GM21360 (cell line): ENCODE measurements around the gene RTP2.

Experiments
- ATAC-seq: cut with Tn5 transposase; IDR thresholded peaks from one replicate; pipeline ENCODE4 v1.9.1; 2021; ENCODE audit warnings: mild to moderate bottlenecking, moderate library complexity; ENCODE audit not compliant: unreplicated experiment

RTP2 gene

DNA sequence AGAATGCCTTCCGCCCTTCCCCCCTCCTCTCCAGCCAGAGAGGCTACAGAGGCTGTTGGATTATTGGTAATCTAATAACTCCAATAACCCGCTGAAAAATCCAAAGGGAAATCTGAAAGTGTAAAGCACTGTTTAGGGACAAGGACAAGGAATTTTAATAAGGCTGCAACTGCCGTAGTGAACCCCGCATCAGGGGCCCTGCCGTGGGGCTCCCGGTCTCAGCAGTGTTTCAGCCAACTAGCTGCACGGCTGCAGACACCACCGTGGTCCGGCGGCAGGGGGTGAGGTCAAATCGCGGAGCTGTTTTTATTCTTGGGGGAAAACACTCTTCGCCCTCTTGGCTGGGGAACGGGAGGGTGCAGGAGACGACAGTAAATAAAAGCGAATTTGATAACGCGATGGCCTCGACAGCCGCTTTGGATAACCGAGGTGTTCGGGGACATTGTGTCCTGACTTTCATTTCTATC lies 36.8 kb upstream of the RTP2 start:
- no peak for ATAC-seq

- no peak for ATAC-seq
These were observed 36.2 kb upstream of the RTP2 start for GRCh38 chr3:187738331-187739093.

DNA sequence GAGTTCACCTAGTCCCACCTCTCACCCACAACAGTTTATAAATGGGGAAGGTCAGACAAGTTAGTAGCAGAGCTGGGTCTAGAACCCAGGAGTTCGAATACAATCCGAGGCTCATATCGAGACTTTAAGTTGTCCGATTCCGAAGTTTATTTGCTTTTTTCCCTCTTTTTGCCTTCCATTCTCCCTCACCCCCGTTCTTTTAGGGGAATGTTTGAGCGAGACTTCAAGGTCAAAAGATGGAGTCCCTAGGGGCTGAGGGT lies 35.6 kb upstream of the RTP2 start:
- ATAC-seq: no peak

- ATAC-seq: no peak
These were observed 35.2 kb upstream of the RTP2 start for GRCh38 chr3:187737368-187738070.

- no peak for ATAC-seq
These were observed 34.6 kb upstream of the RTP2 start for GRCh38 chr3:187737006-187737367.

GRCh38 chr3:187736418-187736871 lies 34.1 kb upstream of the RTP2 start:
- ATAC-seq: no peak

DNA sequence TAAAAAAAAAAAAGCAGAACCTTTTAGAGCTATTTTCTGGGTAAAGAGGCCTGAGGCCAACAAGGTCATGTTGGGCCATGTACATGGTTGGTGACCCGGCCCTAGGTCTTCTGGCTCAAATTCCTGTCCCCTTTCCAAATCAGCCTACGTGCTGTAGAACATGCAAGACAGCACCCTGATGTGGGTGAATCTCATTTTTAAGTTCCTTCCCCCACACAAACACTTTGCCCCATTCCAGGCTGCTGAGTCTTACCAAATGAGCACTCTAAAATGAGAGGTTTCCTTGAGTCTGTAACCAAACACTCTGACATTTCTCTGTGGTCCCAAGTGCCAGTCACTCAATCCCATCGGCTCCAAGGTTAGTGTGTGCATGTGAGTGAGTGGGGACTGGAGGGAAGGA lies 33.5 kb upstream of the RTP2 start:
- no peak for ATAC-seq

- no peak for ATAC-seq
These were observed 33.0 kb upstream of the RTP2 start for GRCh38 chr3:187735383-187735782.

DNA sequence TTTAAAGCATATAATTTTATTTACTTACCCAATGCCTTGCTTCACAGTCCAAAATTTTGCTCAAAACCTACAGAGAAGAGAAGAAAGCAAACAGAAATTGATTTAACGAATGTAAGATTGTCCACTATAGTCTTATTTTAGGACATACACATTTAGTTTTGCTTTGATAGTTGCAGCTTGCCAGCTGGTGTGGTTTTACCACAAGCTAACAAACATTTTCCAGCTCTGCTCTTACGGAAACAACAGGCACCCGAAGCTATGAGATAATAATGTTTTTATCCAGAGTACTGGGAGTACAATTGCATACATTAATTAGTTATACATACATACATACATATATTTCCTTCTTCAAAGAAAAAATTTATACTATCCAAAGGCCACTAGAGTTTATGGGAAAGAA lies 32.5 kb upstream of the RTP2 start:
- no peak for ATAC-seq

DNA sequence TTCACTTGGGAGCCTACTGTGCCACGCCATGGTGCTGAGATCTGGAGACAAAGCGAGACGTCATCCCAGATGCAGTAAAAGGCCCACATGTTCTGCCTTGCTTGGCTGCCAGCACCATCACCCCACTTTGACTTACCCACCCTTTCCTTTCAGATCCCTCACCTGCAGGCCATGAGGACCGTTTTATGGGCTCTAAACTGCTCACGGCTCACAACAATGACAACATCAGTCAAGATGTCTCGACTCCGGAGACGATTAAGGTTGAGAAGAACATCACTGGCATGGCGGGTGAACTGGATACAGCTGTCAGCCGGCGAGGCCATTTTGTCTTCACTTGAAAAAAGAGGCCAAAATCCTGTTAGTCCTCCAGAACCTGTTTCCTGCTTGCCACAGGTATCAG lies 31.0 kb upstream of the RTP2 start:
- ATAC-seq: no peak

GRCh38 chr3:187729598-187729997 lies 27.2 kb upstream of the RTP2 start:
- ATAC-seq: no peak

DNA sequence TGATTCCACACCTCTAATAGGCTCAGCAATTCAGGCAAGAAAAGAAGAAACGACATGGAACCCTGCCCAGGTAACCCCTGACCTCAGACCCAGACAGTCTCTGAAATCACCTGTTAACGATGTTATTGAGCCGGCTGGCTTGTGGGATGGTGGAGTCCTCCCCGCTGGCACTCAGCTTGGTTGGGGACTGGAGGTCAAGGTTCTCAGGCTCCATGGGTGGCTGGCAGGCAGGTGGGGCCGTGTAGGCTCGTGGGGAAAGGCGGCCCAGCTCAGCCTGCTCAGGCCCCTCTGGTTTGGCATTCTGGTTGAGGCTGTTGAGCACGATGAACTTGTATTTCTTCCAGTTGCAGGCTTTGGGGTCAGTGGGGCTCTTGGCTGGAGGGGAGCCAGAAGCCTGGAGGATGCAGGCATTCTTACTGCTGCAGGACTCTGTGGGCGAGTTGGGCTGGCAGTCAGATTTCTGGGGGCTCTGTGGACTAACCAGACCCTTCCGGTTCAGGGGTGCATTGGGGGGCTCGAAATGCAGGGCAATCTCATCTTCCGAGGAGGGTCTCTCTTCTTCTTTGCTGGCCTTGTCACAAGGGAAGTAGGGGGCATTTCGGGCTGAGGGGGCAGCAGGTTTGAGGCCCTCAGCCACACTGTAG lies 26.7 kb upstream of the RTP2 start:
- ATAC-seq: no peak

DNA sequence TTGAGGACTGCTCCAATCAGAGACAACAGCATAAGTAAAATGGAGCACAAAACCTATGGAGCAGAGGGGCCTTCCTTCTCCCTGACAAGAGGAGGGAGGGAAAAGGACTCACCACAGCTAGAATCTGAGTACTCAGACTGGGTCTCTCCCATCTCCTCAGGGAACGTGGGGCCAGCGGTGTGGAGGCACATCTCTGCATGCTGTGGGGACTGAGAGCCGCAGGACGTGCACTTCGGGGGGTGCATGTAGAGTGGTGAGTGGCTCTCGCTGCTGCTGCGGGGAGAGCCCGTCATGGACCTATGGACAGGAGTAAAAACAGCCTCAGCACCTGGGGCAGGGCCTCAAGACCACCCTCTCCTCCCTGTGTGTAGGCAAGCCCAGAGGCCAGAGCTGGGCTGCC lies 25.9 kb upstream of the RTP2 start:
- no peak for ATAC-seq

DNA sequence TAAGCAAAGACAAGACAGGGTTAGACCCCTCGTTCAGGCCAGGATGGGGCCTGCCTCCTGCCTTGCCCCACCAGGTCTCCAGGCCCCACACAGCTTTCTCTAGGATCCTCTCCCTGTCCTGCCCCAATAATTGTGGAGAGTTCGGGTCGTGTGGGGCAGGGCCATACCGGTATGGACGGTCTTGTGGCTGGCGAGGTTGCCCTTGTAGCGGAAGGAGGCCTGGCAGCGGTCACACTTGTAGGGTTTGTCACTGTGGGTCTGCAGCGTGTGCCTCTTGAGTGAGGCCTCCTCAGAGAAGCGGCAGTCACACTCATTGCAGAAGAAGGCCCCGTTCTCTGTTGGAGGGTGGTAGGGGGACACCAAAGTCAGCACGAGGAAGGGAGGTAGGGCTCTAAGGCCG lies 24.2 kb upstream of the RTP2 start:
- no peak for ATAC-seq

GRCh38 chr3:187725653-187726370 lies 23.5 kb upstream of the RTP2 start:
- no peak for ATAC-seq

DNA sequence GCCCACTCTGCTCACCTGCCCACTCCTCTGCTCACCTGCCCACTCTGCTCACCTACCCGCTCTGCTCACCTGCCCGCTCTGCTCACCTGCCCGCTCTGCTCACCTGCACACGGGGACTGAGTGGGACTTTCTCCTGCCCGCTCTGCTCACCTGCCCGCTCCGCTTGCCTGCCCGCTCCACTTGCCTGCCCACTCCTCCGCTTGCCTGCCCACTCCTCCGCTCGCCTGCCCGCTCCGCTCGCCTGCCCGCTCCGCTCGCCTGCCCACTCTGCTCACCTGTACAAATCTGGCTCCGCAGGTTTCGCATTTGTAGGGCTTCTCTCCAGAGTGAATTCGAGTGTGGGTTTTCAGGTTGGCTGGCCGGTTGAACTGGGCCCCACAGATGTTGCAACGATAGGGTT lies 22.9 kb upstream of the RTP2 start:
- ATAC-seq: no peak

GRCh38 chr3:187722206-187722612 lies 19.9 kb upstream of the RTP2 start:
- ATAC-seq: no peak

- no peak for ATAC-seq
These were observed 18.7 kb upstream of the RTP2 start for GRCh38 chr3:187721055-187721454.

GRCh38 chr3:187720337-187720670 lies 17.9 kb upstream of the RTP2 start:
- no peak for ATAC-seq

DNA sequence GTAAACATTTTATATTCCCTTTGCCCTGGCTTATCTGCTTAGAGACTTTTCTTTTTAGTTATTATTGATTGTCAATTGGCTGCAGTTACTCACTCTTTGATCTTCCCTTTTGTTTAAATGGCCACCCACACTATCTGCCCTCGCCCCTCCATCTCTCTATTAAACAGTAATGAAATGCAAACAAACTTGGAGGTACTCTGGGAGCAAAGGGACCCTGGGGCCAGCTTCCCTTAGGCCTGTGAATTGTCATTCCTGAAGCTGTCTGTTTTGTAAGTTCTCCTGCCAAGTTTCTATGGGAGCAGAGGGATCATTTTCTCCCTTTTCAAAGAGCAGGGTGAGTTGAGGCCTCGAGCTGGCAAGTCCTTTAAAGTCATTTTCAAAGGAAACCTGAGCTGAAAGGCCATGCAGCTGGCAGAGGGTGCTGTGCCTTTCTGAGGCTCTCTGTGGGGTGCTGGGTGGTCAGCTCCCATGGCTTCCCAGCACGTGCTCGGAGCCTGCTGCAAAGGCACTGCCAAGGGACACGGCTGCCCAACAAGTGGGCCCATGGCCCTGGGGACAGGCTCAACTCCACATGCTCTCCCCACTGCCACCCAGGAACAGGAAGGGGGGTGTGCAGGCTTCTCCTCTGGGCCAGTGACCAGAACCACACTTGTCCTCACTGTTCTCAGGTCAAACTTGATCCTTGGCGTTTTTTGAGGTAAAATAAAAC lies 17.4 kb upstream of the RTP2 start:
- no peak for ATAC-seq

DNA sequence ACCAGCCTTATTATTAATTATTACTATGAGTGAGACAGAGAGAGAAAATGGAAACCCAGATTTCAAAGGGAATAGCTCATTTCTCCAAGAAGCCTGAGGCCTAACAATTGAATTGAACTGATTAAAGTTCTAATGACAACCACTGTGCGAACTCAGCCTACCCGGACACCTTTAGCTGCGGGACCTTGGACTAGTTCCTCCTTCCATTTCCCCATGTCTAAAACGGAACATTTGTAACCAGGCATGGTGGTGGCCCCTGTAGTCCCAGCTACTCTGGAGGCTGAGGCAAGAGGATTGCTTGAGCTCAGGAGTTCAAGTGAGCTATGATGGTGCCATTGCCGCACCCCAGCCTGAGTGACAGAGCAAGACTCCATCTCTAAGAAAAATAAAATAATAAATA lies 16.4 kb upstream of the RTP2 start:
- no peak for ATAC-seq
